K562 (cell line): ENCODE data around the gene CAVIN1. TPM values are rescaled to one million over a fixed set of nuclear protein-coding genes. Genes with fewer than 3 reads are reported as not detected.

Source experiments
- polyA plus RNA-seq, 8 experiments: library from polyadenylated mRNA; depleted of rRNA in 4 of 8; stranded (reverse) in 5 of 8; unstranded in 3 of 8; fragments of >200 nt; fragmentation: Nextera tagmentation in 2 of 8; fragmentation: Illumina TruSeq in 1 of 8; extraction: Ambion mirVana in 2 of 8; extraction: Trizol in 1 of 8; gene quantifications; 2 replicates each; pipeline versions ENCODE4 v1.2.1 to v1.2.3, GENCODE V29; 2011 to 2014; ENCODE audit warnings: inconsistent platforms in 1 of 8, missing spikeins in 1 of 8
- small RNA-seq: library from RNA; depleted of rRNA; stranded (forward); fragments of <200 nt; gene quantifications from one replicate; pipeline ENCODE3, GENCODE V24; 2014
- total RNA-seq, 7 experiments: library from RNA; depleted of rRNA in 6 of 7; stranded (reverse); fragments of >200 nt in 6 of 7; fragmentation: Illumina TruSeq in 2 of 7; extraction: Trizol in 2 of 7; gene quantifications; 2 replicates each; pipeline versions ENCODE4 v1.2.1 to v1.2.3, GENCODE V29; 2011 to 2021; ENCODE audit warnings: low replicate concordance in 1 of 7

The CAVIN1 gene
- total and polyA plus RNA-seq, 9 of the 15 experiments (the other 6 are each of a cell fraction or from before 2014, with no cell fraction given): 6.8 to 162 (median 74.5) TPM

Small RNAs within 50 kb of the gene (small RNA-seq; reads per million reads assigned to genes)
- not detected for gene RNU7-97P

Other genes starting within 250 kb of the CAVIN1 start
Only the 7 nearest of the 15 such genes appear.
- gene STAT5A, start 134.8 kb downstream of the CAVIN1 start, total RNA-seq (2014; rRNA removed): 391 and 467 TPM in 2 replicates
- gene STAT5A, start 134.8 kb downstream of the CAVIN1 start, total RNA-seq (2014; rRNA removed; fragmentation: Illumina TruSeq; extraction: Trizol): 156 and 174 TPM in 2 replicates
- gene STAT5A, start 134.8 kb downstream of the CAVIN1 start, total RNA-seq (2015; rRNA removed; fragmentation: Illumina TruSeq; extraction: Trizol): 177 and 195 TPM in 2 replicates
- 377 and 414 TPM in 2 replicates for gene STAT5A, start 134.8 kb downstream of the CAVIN1 start, total RNA-seq (2021)
- 131 and 196 TPM in 2 replicates for gene STAT5A, start 134.8 kb downstream of the CAVIN1 start, polyA plus RNA-seq (2011; rRNA removed)
- 379 and 415 TPM in 2 replicates for gene STAT5A, start 134.8 kb downstream of the CAVIN1 start, polyA plus RNA-seq (2014; fragmentation: Illumina TruSeq; extraction: Trizol)
- 10 to 100 TPM; 79.9 to 81.8 TPM for gene STAT5A, start 134.8 kb downstream of the CAVIN1 start, polyA plus RNA-seq (2014; fragmentation: Nextera tagmentation; extraction: Ambion mirVana)
- gene STAT5A, start 134.8 kb downstream of the CAVIN1 start, polyA plus RNA-seq (2014; rRNA removed): 239 and 248 TPM in 2 replicates
- gene STAT3, start 34.8 kb downstream of the CAVIN1 start, total RNA-seq (2014; rRNA removed): 90.4 and 99.6 TPM in 2 replicates
- gene STAT3, start 34.8 kb downstream of the CAVIN1 start, total RNA-seq (2014; rRNA removed; fragmentation: Illumina TruSeq; extraction: Trizol): 108 and 115 TPM in 2 replicates
- gene STAT3, start 34.8 kb downstream of the CAVIN1 start, total RNA-seq (2015; rRNA removed; fragmentation: Illumina TruSeq; extraction: Trizol): 105 and 113 TPM in 2 replicates
- 120 and 133 TPM in 2 replicates for gene STAT3, start 34.8 kb downstream of the CAVIN1 start, total RNA-seq (2021)
- 90.0 and 120 TPM in 2 replicates for gene STAT3, start 34.8 kb downstream of the CAVIN1 start, polyA plus RNA-seq (2011; rRNA removed)
- gene STAT3, start 34.8 kb downstream of the CAVIN1 start, polyA plus RNA-seq (2014; fragmentation: Illumina TruSeq; extraction: Trizol): 179 and 180 TPM in 2 replicates
- gene STAT3, start 34.8 kb downstream of the CAVIN1 start, polyA plus RNA-seq (2014; fragmentation: Nextera tagmentation; extraction: Ambion mirVana): 100 to 1,000 TPM; 114 to 160 TPM
- 120 and 134 TPM in 2 replicates for gene STAT3, start 34.8 kb downstream of the CAVIN1 start, polyA plus RNA-seq (2014; rRNA removed)
- gene ATP6V0A1, start 35.6 kb upstream of the CAVIN1 start, total RNA-seq (2014; rRNA removed): 71.7 and 82.2 TPM in 2 replicates
- gene ATP6V0A1, start 35.6 kb upstream of the CAVIN1 start, total RNA-seq (2014; rRNA removed; fragmentation: Illumina TruSeq; extraction: Trizol): 75.5 and 89.2 TPM in 2 replicates
- gene ATP6V0A1, start 35.6 kb upstream of the CAVIN1 start, total RNA-seq (2015; rRNA removed; fragmentation: Illumina TruSeq; extraction: Trizol): 54.9 and 56.1 TPM in 2 replicates
- gene ATP6V0A1, start 35.6 kb upstream of the CAVIN1 start, total RNA-seq (2021): 127 and 141 TPM in 2 replicates
- 102 and 104 TPM in 2 replicates for gene ATP6V0A1, start 35.6 kb upstream of the CAVIN1 start, polyA plus RNA-seq (2011; rRNA removed)
- 143 and 158 TPM in 2 replicates for gene ATP6V0A1, start 35.6 kb upstream of the CAVIN1 start, polyA plus RNA-seq (2014; fragmentation: Illumina TruSeq; extraction: Trizol)
- gene ATP6V0A1, start 35.6 kb upstream of the CAVIN1 start, polyA plus RNA-seq (2014; fragmentation: Nextera tagmentation; extraction: Ambion mirVana): 10 to 100 TPM; 11.8 to 46.3 TPM
- gene ATP6V0A1, start 35.6 kb upstream of the CAVIN1 start, polyA plus RNA-seq (2014; rRNA removed): 62.7 and 80.3 TPM in 2 replicates
- 13.9 and 14.0 TPM in 2 replicates for gene NAGLU, start 113.0 kb upstream of the CAVIN1 start, total RNA-seq (2014; rRNA removed)
- 2.6 and 3.6 TPM in 2 replicates for gene NAGLU, start 113.0 kb upstream of the CAVIN1 start, total RNA-seq (2014; rRNA removed; fragmentation: Illumina TruSeq; extraction: Trizol)
- gene NAGLU, start 113.0 kb upstream of the CAVIN1 start, total RNA-seq (2015; rRNA removed; fragmentation: Illumina TruSeq; extraction: Trizol): 9.3 and 10.7 TPM in 2 replicates
- 18.0 and 21.5 TPM in 2 replicates for gene NAGLU, start 113.0 kb upstream of the CAVIN1 start, total RNA-seq (2021)
- 8.5 and 8.6 TPM in 2 replicates for gene NAGLU, start 113.0 kb upstream of the CAVIN1 start, polyA plus RNA-seq (2011; rRNA removed)
- 6.2 and 12.7 TPM in 2 replicates for gene NAGLU, start 113.0 kb upstream of the CAVIN1 start, polyA plus RNA-seq (2014; fragmentation: Illumina TruSeq; extraction: Trizol)
- gene NAGLU, start 113.0 kb upstream of the CAVIN1 start, polyA plus RNA-seq (2014; fragmentation: Nextera tagmentation; extraction: Ambion mirVana): under 1 TPM; 0.04 to 0.21 TPM
- gene NAGLU, start 113.0 kb upstream of the CAVIN1 start, polyA plus RNA-seq (2014; rRNA removed): 17.2 and 20.8 TPM in 2 replicates
- 21.1 and 25.0 TPM in 2 replicates for gene HSD17B1, start 129.7 kb upstream of the CAVIN1 start, total RNA-seq (2014; rRNA removed)
- 1.1 and 1.3 TPM in 2 replicates for gene HSD17B1, start 129.7 kb upstream of the CAVIN1 start, total RNA-seq (2014; rRNA removed; fragmentation: Illumina TruSeq; extraction: Trizol)
- gene HSD17B1, start 129.7 kb upstream of the CAVIN1 start, total RNA-seq (2015; rRNA removed; fragmentation: Illumina TruSeq; extraction: Trizol): 6.7 and 7.1 TPM in 2 replicates
- 12.9 and 13.9 TPM in 2 replicates for gene HSD17B1, start 129.7 kb upstream of the CAVIN1 start, total RNA-seq (2021)
- 3.6 and 5.3 TPM in 2 replicates for gene HSD17B1, start 129.7 kb upstream of the CAVIN1 start, polyA plus RNA-seq (2011; rRNA removed)
- 1.6 and 7.0 TPM in 2 replicates for gene HSD17B1, start 129.7 kb upstream of the CAVIN1 start, polyA plus RNA-seq (2014; fragmentation: Illumina TruSeq; extraction: Trizol)
- gene HSD17B1, start 129.7 kb upstream of the CAVIN1 start, polyA plus RNA-seq (2014; fragmentation: Nextera tagmentation; extraction: Ambion mirVana): under 1 TPM; 0.55 to 0.73 TPM
- 17.0 and 17.3 TPM in 2 replicates for gene HSD17B1, start 129.7 kb upstream of the CAVIN1 start, polyA plus RNA-seq (2014; rRNA removed)
- 43.5 and 62.9 TPM in 2 replicates for gene COASY, start 138.9 kb upstream of the CAVIN1 start, total RNA-seq (2014; rRNA removed)
- 33.3 and 43.2 TPM in 2 replicates for gene COASY, start 138.9 kb upstream of the CAVIN1 start, total RNA-seq (2014; rRNA removed; fragmentation: Illumina TruSeq; extraction: Trizol)
- 25.4 and 32.0 TPM in 2 replicates for gene COASY, start 138.9 kb upstream of the CAVIN1 start, total RNA-seq (2015; rRNA removed; fragmentation: Illumina TruSeq; extraction: Trizol)
- 167 and 175 TPM in 2 replicates for gene COASY, start 138.9 kb upstream of the CAVIN1 start, total RNA-seq (2021)
- gene COASY, start 138.9 kb upstream of the CAVIN1 start, polyA plus RNA-seq (2011; rRNA removed): 38.7 and 58.6 TPM in 2 replicates
- gene COASY, start 138.9 kb upstream of the CAVIN1 start, polyA plus RNA-seq (2014; fragmentation: Illumina TruSeq; extraction: Trizol): 99.8 and 139 TPM in 2 replicates
- gene COASY, start 138.9 kb upstream of the CAVIN1 start, polyA plus RNA-seq (2014; fragmentation: Nextera tagmentation; extraction: Ambion mirVana): 10 to 100 TPM; 62.3 to 80.6 TPM
- gene COASY, start 138.9 kb upstream of the CAVIN1 start, polyA plus RNA-seq (2014; rRNA removed): 80.5 and 95.2 TPM in 2 replicates
- gene MLX, start 143.8 kb upstream of the CAVIN1 start, total RNA-seq (2014; rRNA removed): 42.9 and 51.6 TPM in 2 replicates
- gene MLX, start 143.8 kb upstream of the CAVIN1 start, total RNA-seq (2014; rRNA removed; fragmentation: Illumina TruSeq; extraction: Trizol): 41.2 and 45.4 TPM in 2 replicates
- 47.6 and 48.6 TPM in 2 replicates for gene MLX, start 143.8 kb upstream of the CAVIN1 start, total RNA-seq (2015; rRNA removed; fragmentation: Illumina TruSeq; extraction: Trizol)
- 50.0 and 55.1 TPM in 2 replicates for gene MLX, start 143.8 kb upstream of the CAVIN1 start, total RNA-seq (2021)
- 41.8 and 58.9 TPM in 2 replicates for gene MLX, start 143.8 kb upstream of the CAVIN1 start, polyA plus RNA-seq (2011; rRNA removed)
- 71.5 and 84.2 TPM in 2 replicates for gene MLX, start 143.8 kb upstream of the CAVIN1 start, polyA plus RNA-seq (2014; fragmentation: Illumina TruSeq; extraction: Trizol)
- gene MLX, start 143.8 kb upstream of the CAVIN1 start, polyA plus RNA-seq (2014; fragmentation: Nextera tagmentation; extraction: Ambion mirVana): 100 to 1,000 TPM in 1 of 2 experiments, 10 to 100 TPM in 1; 82.7 to 100 TPM
- gene MLX, start 143.8 kb upstream of the CAVIN1 start, polyA plus RNA-seq (2014; rRNA removed): 71.3 and 82.0 TPM in 2 replicates